ENCODE results near the gene SYNE1. TPM values are rescaled to one million over a fixed set of nuclear protein-coding genes. Genes with fewer than 3 reads are reported as not detected.

Gene SYNE1
- total RNA-seq, 2 experiments from 2014 or later, result 74.6 to 140 TPM

GRCh38 chr6:152273638-152274037 is 363.5 kb downstream of the SYNE1 start:
- CTCF ChIA-PET (ENCODE audit: unreplicated experiment), result no interaction called here
- no peaks in the 10 kb centered on the region for H3K79me2 ChIP-seq (ENCODE audit: insufficient read depth, low read depth, low read length)
- no peak overlapping the region for H2AFZ ChIP-seq (ENCODE audit: low read length)
- H3K27ac ChIP-seq (ENCODE audit: low read depth, low read length, poor library complexity, severe bottlenecking), result no peak overlapping the region
- POLR2A ChIA-PET, result interaction anchor here (0.6 to 1.4 kb wide), 3 partner anchors 12 to 37 kb away, joined by 3 to 5 read pairs (median 4); no protein-coding TSS in a partner anchor
- H4K20me1 ChIP-seq (ENCODE audit: insufficient read depth, low read length), result no peaks in the 10 kb centered on the region
- H3K4me1 ChIP-seq (ENCODE audit: insufficient read depth, low read length, poor library complexity, severe bottlenecking), result no peaks in the 10 kb centered on the region
- H3K36me3 ChIP-seq (ENCODE audit: insufficient read depth, low read length), result peaks cover 65% of the 10 kb centered on the region
- no peak for DNase-seq (ENCODE audit: low spot score)
- TF ChIP-seq CTCF (conservative IDR thresholded peaks at IDR 0.05; ENCODE audit: low read length) (no peak), EZH2phosphoT487 (IDR thresholded peaks at IDR 0.05; ENCODE audit: borderline replicate concordance, low read depth, low read length) (no peak)
- intact Hi-C loops (cut with micrococcal nuclease; ENCODE audit: unreplicated experiment), result no loop called here
- no TSS peak for BruUV-seq (replicated peaks)
- no peak overlapping the region for H3K4me3 ChIP-seq (ENCODE audit: low read depth, low read length, poor library complexity, severe bottlenecking)
- H3K9me2 ChIP-seq (ENCODE audit: insufficient read depth, low read length), result no peaks in the 10 kb centered on the region
- no peaks in the 10 kb centered on the region for H3K9me3 ChIP-seq (ENCODE audit: low read length)
- H3K4me2 ChIP-seq (ENCODE audit: low read length), result no peak overlapping the region

- intact Hi-C loops (cut with micrococcal nuclease; ENCODE audit: unreplicated experiment), result no loop called here
Observed at GRCh38 chr6:152273002-152273401, 364.2 kb downstream of the SYNE1 start.

More at GRCh38 chr6:152273002-152273401, 364.2 kb downstream of the SYNE1 start:
- no peak overlapping the region for H2AFZ ChIP-seq (ENCODE audit: low read length)
- H3K9me3 ChIP-seq (ENCODE audit: low read length), result no peaks in the 10 kb centered on the region
- H3K9me2 ChIP-seq (ENCODE audit: insufficient read depth, low read length), result no peaks in the 10 kb centered on the region
- no peak overlapping the region for H3K27ac ChIP-seq (ENCODE audit: low read depth, low read length, poor library complexity, severe bottlenecking)
- no peaks in the 10 kb centered on the region for H3K79me2 ChIP-seq (ENCODE audit: insufficient read depth, low read depth, low read length)
- ChIA-PET CTCF (ENCODE audit: unreplicated experiment) (no interaction called here), POLR2A (interaction anchor here (0.6 to 1.4 kb wide), 3 partner anchors 13 to 96 kb away, joined by 3 to 5 read pairs (median 4); no protein-coding TSS in a partner anchor)
- no TSS peak for BruUV-seq (replicated peaks)
- no peaks in the 10 kb centered on the region for H4K20me1 ChIP-seq (ENCODE audit: insufficient read depth, low read length)
- TF ChIP-seq CTCF (conservative IDR thresholded peaks at IDR 0.05; ENCODE audit: low read length) (no peak), EZH2phosphoT487 (IDR thresholded peaks at IDR 0.05; ENCODE audit: borderline replicate concordance, low read depth, low read length) (no peak)
- no peak overlapping the region for H3K4me3 ChIP-seq (ENCODE audit: low read depth, low read length, poor library complexity, severe bottlenecking)
- no peak for DNase-seq (ENCODE audit: low spot score)
- H3K4me2 ChIP-seq (ENCODE audit: low read length), result no peak overlapping the region
- H3K4me1 ChIP-seq (ENCODE audit: insufficient read depth, low read length, poor library complexity, severe bottlenecking), result no peaks in the 10 kb centered on the region
- H3K36me3 ChIP-seq (ENCODE audit: insufficient read depth, low read length), result peaks cover 67% of the 10 kb centered on the region

Measured in OCI-LY7 (cell line).